H9 (cell line): ENCODE measurements around the gene GPR83. TPM values are rescaled to one million over a fixed set of nuclear protein-coding genes. Genes with fewer than 3 reads are reported as not detected.

Experiments
- DNase-seq: peaks from one replicate; pipeline ENCODE4 v3.0.0-alpha.2; 2017
- H2AFZ ChIP-seq: one replicate; pipeline ENCODE4 v1.6.1; 2013; ENCODE audit warnings: mild to moderate bottlenecking, low read length, control low read depth, moderate library complexity
- H2AK5ac ChIP-seq: 2 replicates; pipeline ENCODE4 v1.6.1; 2013; ENCODE audit warnings: low read length, control low read depth, mixed read lengths; ENCODE audit not compliant: insufficient read length
- H2BK120ac ChIP-seq: one replicate; pipeline ENCODE4 v1.6.1; 2013; ENCODE audit warnings: low read depth, mild to moderate bottlenecking, low read length, control low read depth, inconsistent platforms; ENCODE audit not compliant: poor library complexity, severe bottlenecking
- H2BK12ac ChIP-seq: 2 replicates; pipeline ENCODE4 v1.6.1; 2013; ENCODE audit warnings: low read length, control low read depth, mixed read lengths, low read depth; ENCODE audit not compliant: insufficient read length
- H2BK15ac ChIP-seq: 2 replicates; pipeline ENCODE4 v1.6.1; 2013; ENCODE audit warnings: low read depth, low read length, control low read depth
- H2BK20ac ChIP-seq: one replicate; pipeline ENCODE4 v1.6.1; 2013; ENCODE audit warnings: low read depth, mild to moderate bottlenecking, low read length, control low read depth, inconsistent platforms; ENCODE audit not compliant: poor library complexity, severe bottlenecking
- H2BK5ac ChIP-seq: 2 replicates; pipeline ENCODE4 v1.6.1; 2013; ENCODE audit warnings: low read length, control low read depth, mixed read lengths; ENCODE audit not compliant: insufficient read length
- H3K14ac ChIP-seq: 2 replicates; pipeline ENCODE4 v1.6.1; 2013; ENCODE audit warnings: low read length, control low read depth; ENCODE audit not compliant: insufficient read depth
- H3K18ac ChIP-seq: 2 replicates; pipeline ENCODE4 v1.6.1; 2013; ENCODE audit warnings: low read depth, mild to moderate bottlenecking, mixed read lengths, low read length, control low read depth; ENCODE audit not compliant: insufficient read length
- H3K23ac ChIP-seq: 2 replicates; pipeline ENCODE4 v1.6.1; 2013; ENCODE audit warnings: low read length, control low read depth, mixed read lengths, low read depth; ENCODE audit not compliant: insufficient read length
- H3K23me2 ChIP-seq: 2 replicates; pipeline ENCODE4 v1.6.1; 2013; ENCODE audit warnings: low read depth, mild to moderate bottlenecking, mixed read lengths, low read length, control low read depth; ENCODE audit not compliant: insufficient read length, poor library complexity, severe bottlenecking
- H3K27ac ChIP-seq: 2 replicates; pipeline ENCODE4 v1.5.1; 2013; ENCODE audit warnings: low read length, control low read depth, mixed read lengths, low read depth; ENCODE audit not compliant: insufficient read length
- H3K27me3 ChIP-seq: 2 replicates; pipeline ENCODE4 v1.6.1; 2013; ENCODE audit warnings: low read length, control low read depth, inconsistent platforms; ENCODE audit not compliant: insufficient read depth
- H3K4ac ChIP-seq: 2 replicates; pipeline ENCODE4 v1.6.1; 2013; ENCODE audit warnings: low read depth, mild to moderate bottlenecking, control low read depth, inconsistent platforms, low read length, moderate library complexity
- H3K4me1 ChIP-seq: 2 replicates; pipeline ENCODE4 v1.6.1; 2013; ENCODE audit warnings: low read length, control low read depth, inconsistent platforms; ENCODE audit not compliant: insufficient read depth
- H3K4me2 ChIP-seq: 2 replicates; pipeline ENCODE4 v1.6.1; 2013; ENCODE audit warnings: low read length, control low read depth, mixed read lengths; ENCODE audit not compliant: insufficient read length, insufficient read depth
- H3K56ac ChIP-seq: 2 replicates; pipeline ENCODE4 v1.6.1; 2013; ENCODE audit warnings: low read depth, mild to moderate bottlenecking, mixed read lengths, low read length, control low read depth; ENCODE audit not compliant: insufficient read length
- H3K79me1 ChIP-seq: 2 replicates; pipeline ENCODE4 v1.6.1; 2013; ENCODE audit warnings: low read depth, mild to moderate bottlenecking, moderate library complexity, low read length, control low read depth, inconsistent platforms; ENCODE audit not compliant: insufficient read depth, poor library complexity, severe bottlenecking
- H3K79me2 ChIP-seq: 2 replicates; pipeline ENCODE4 v1.6.1; 2013; ENCODE audit warnings: low read length, control low read depth, inconsistent platforms; ENCODE audit not compliant: insufficient read depth
- H3K9ac ChIP-seq: 2 replicates; pipeline ENCODE4 v1.6.1; 2013; ENCODE audit warnings: low read length, control low read depth, mixed read lengths; ENCODE audit not compliant: insufficient read length; ENCODE audit errors: extremely low read depth
- H3K9me3 ChIP-seq: one replicate; pipeline ENCODE4 v1.6.1; 2013; ENCODE audit warnings: low read depth, low read length, inconsistent platforms; ENCODE audit not compliant: control insufficient read depth
- H3T11ph ChIP-seq: one replicate; pipeline ENCODE4 v1.6.1; 2013; ENCODE audit warnings: mild to moderate bottlenecking, low read length, control low read depth, inconsistent platforms
- H4K20me1 ChIP-seq: one replicate; pipeline ENCODE4 v1.6.1; 2013; ENCODE audit not compliant: control insufficient read depth, insufficient read length, insufficient read depth
- H4K5ac ChIP-seq: 2 replicates; pipeline ENCODE4 v1.6.1; 2013; ENCODE audit warnings: low read depth, mild to moderate bottlenecking, mixed read lengths, low read length, control low read depth; ENCODE audit not compliant: insufficient read length
- H4K8ac ChIP-seq: replicated peaks from 2 replicates; pipeline ENCODE4 v1.6.1; 2013; ENCODE audit warnings: low read length, control low read depth, mixed read lengths, low read depth; ENCODE audit not compliant: insufficient read length
- H4K91ac ChIP-seq: 2 replicates; pipeline ENCODE4 v1.6.1; 2013; ENCODE audit warnings: low read depth, mild to moderate bottlenecking, moderate library complexity, mixed read lengths, low read length, control low read depth; ENCODE audit not compliant: insufficient read length
- H3K27ac Mint-ChIP-seq, 3 experiments: 2 replicates in 2 of 3; 3 replicates in 1 of 3; pipeline ENCODE4 v1.8.0; 2020 to 2021; ENCODE audit warnings: mixed read lengths in 3 of 3, mild to moderate bottlenecking in 1 of 3, moderate library complexity in 1 of 3
- H3K27me3 Mint-ChIP-seq: 2 replicates; pipeline ENCODE4 v1.8.0; 2021; ENCODE audit warnings: low read depth, mild to moderate bottlenecking, moderate library complexity, mixed read lengths
- H3K36me3 Mint-ChIP-seq, 3 experiments: 2 replicates in 2 of 3; 3 replicates in 1 of 3; pipeline ENCODE4 v1.8.0; 2020 to 2021; ENCODE audit warnings: low read depth in 3 of 3, mixed read lengths in 3 of 3; ENCODE audit not compliant: insufficient read depth in 1 of 3
- H3K4me1 Mint-ChIP-seq, 2 experiments: 2 replicates each; pipeline ENCODE4 v1.8.0; 2020; ENCODE audit warnings: mixed read lengths in 2 of 2
- H3K4me3 Mint-ChIP-seq, 2 experiments: 2 replicates in 1 of 2; 3 replicates in 1 of 2; pipeline ENCODE4 v1.8.0; 2020 to 2021; ENCODE audit warnings: mild to moderate bottlenecking in 2 of 2, mixed read lengths in 2 of 2, moderate library complexity in 1 of 2
- H3K9me3 Mint-ChIP-seq, 2 experiments: 2 replicates in 1 of 2; 3 replicates in 1 of 2; pipeline ENCODE4 v1.8.0; 2020; ENCODE audit warnings: mild to moderate bottlenecking in 2 of 2, mixed read lengths in 2 of 2, moderate library complexity in 1 of 2
- total RNA-seq: library from RNA; stranded (reverse); gene quantifications from 2 replicates; pipeline ENCODE4 v1.2.1, GENCODE V29; 2021
- TF ChIP-seq, protein P1 (sequence below): fragments of 200-600 bp; sonication (generic); conservative IDR thresholded peaks from 3 replicates; pipeline ENCODE4 v1.8.0; 2021; ENCODE audit warnings: antibody characterized with exemption, mild to moderate bottlenecking

Gene GPR83
- total RNA-seq, 1 experiment from 2014 or later, result not detected

GRCh38 chr11:94332814-94333213 lies 68.4 kb downstream of the GPR83 start:
- Histone ChIP-seq H2AFZ (no peak overlapping the region), H2BK5ac (no peak overlapping the region), H3K4me2 (no peak overlapping the region), H3K23ac (no peak overlapping the region), H3K18ac (no peak overlapping the region), H3K79me1 (no peaks in the 10 kb centered on the region), H4K20me1 (no peaks in the 10 kb centered on the region), H3K9ac (no peak overlapping the region), H3K4me1 (no peaks in the 10 kb centered on the region), H2BK120ac (no peak overlapping the region), H3K9me3 (no peaks in the 10 kb centered on the region), H3K4ac (no peak overlapping the region), H3K27me3 (no peaks in the 10 kb centered on the region), H2AK5ac (no peak overlapping the region), H2BK15ac (no peak overlapping the region), H2BK20ac (no peak overlapping the region), H4K91ac (no peak overlapping the region), H3K79me2 (no peaks in the 10 kb centered on the region), H3T11ph (no peak overlapping the region), H3K27ac (no peak overlapping the region), H2BK12ac (no peak overlapping the region), H3K56ac (no peak overlapping the region), H4K5ac (no peak overlapping the region), H4K8ac (no peak overlapping the region), H3K23me2 (no peaks in the 10 kb centered on the region), H3K14ac (no peak overlapping the region)
- H3K4me1 Mint-ChIP-seq, result no peaks in the 10 kb centered on the region
- TF ChIP-seq, protein P1, sequence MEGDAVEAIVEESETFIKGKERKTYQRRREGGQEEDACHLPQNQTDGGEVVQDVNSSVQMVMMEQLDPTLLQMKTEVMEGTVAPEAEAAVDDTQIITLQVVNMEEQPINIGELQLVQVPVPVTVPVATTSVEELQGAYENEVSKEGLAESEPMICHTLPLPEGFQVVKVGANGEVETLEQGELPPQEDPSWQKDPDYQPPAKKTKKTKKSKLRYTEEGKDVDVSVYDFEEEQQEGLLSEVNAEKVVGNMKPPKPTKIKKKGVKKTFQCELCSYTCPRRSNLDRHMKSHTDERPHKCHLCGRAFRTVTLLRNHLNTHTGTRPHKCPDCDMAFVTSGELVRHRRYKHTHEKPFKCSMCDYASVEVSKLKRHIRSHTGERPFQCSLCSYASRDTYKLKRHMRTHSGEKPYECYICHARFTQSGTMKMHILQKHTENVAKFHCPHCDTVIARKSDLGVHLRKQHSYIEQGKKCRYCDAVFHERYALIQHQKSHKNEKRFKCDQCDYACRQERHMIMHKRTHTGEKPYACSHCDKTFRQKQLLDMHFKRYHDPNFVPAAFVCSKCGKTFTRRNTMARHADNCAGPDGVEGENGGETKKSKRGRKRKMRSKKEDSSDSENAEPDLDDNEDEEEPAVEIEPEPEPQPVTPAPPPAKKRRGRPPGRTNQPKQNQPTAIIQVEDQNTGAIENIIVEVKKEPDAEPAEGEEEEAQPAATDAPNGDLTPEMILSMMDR, result no peak
- DNase-seq, result no peak
- H3K27me3 Mint-ChIP-seq, result no peaks in the 10 kb centered on the region
- H3K4me3 Mint-ChIP-seq, result no peak overlapping the region
- H3K9me3 Mint-ChIP-seq, result no peaks in the 10 kb centered on the region
- H3K36me3 Mint-ChIP-seq, result no peaks in the 10 kb centered on the region
- no peak overlapping the region for H3K27ac Mint-ChIP-seq
